Measurements from ENCODE around the gene RHCE.
"Not testable (repeated sequence)": the region's sequence is repeated elsewhere in the genome, so short reads cannot be mapped to it uniquely, and the experiment has no call there.

The RHCE gene

DNA sequence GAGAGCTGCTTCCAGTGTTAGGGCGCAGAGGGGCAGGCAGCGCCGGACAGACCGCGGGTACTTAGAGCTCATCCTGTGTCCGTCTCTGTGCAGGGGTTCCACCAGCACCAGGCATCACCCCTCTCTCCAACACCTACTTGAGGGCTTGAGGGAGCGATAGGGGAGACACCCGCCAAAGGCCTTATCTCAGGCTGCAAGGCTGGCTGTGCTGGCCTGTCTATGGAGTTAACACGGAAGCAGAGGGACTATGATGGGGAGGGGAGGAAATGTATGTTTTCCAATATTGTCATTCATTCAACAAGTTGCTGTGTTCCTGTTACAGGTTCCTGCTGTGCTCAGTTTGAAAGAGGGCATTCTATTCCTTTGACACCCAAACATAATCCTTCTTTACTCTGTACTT lies at the start of gene RHCE:
Gene RHCE (minus strand): TSS at position 111 of the 400 bp plus-strand sequence. CDS start 39 bp downstream, at position 72.
- DNase-seq: not testable (repeated sequence)

- no peak for DNase-seq
Observed at GRCh38 chr1:25469177-25469576, 48.6 kb upstream of the RHCE start.

DNA sequence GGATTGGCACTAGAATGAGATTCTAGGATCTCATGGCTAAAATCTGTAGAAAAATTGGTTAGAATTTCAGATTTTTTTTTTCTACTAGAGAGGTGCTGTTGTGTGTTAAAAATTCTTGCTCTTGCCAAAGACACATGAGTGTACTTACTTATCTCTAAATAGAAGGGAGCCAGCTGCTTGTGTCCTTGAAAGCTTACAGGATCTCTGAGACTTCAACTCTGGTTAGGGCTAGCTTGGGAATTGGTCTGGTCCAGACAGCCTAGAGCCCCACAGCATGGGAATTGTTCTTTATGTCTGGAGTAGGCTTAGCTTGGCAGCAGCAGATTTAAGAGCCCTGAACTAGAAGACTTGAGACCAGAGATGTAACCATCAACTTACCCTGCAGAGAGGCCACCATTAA lies 47.4 kb upstream of the RHCE start:
- DNase-seq: no peak

DNA sequence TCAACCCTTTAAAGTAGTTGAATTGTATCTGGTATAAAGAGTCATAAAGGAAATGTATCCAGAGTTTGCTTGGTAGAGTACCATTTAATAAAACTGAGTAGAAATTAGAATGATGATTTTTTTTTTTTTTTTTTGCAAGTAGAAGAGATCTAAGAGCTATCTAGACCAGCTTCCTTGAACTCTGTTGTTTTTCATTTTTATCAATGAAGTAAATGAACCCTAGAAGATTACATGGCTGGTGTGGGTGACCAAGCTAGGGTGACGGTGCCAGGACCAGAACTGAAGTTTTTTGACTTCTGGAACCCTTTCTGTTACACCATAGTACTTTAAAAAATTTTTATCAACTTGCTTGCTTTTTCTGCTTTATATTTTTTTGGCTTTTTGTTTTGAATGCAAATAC lies 47.0 kb upstream of the RHCE start:
- DNase-seq: no peak

DNA sequence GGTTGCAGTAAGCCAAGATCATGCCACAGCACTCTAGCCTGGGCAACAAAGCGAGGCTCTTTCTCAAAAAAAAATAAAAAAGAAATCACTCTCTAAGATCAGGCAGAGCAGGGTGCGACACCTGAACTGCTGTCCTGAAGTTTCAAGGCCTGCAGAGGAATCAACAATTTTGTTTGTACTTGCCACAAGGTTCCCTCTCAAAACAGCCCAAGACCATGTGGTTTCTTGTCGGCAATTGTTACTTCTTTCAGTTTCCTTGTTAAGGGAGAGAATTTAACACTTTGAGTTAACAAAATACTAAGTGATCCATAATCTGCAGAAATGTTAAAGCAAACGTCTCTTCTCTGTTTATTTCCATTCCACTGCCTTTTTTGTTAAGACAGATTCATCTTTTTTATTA lies 46.6 kb upstream of the RHCE start:
- no peak for DNase-seq

- DNase-seq: no peak
Observed at GRCh38 chr1:25462732-25463131, 42.1 kb upstream of the RHCE start.

- DNase-seq: no peak
Observed at GRCh38 chr1:25461849-25462248, 41.2 kb upstream of the RHCE start.

- DNase-seq: not testable (repeated sequence)
Observed at GRCh38 chr1:25460816-25461215, 40.2 kb upstream of the RHCE start.

- no peak for DNase-seq
Observed at GRCh38 chr1:25460020-25460419, 39.4 kb upstream of the RHCE start.

DNA sequence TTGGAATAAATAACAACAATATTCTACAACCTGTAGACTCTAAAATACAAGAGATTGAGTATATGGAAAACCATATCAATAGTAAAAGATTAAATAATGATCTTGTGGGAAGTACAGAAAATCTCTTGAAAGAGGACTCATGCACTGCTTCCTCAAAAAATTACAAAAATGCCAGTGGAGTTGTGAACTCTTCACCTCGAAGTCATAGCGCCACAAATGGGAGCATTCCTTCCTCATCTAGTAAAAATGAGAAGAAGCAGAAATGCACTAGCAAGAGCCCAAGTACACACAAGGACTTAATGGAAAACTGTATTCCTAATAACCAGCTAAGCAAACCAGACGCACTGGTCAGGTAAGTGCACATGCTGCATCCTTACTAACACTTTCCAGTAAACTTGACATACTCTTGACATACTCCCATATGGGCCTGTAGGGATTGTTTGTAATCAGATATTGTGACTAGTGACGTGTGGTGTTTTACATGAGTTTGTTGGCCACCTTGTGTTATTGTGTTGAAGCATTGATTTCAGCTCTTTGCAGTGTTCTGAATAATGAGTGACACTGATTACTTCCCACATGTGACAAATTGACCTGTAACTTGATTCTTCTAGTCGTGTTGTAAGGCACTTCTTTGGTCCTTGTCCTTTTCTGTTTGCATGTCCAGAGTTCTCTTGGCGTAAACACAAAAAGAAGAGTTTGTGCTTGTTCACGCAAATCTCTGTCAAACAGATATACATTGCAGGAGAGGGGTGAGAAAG lies 38.1 kb upstream of the RHCE start:
- peak; percentile 61 to 77 (median 72) for DNase-seq

DNA sequence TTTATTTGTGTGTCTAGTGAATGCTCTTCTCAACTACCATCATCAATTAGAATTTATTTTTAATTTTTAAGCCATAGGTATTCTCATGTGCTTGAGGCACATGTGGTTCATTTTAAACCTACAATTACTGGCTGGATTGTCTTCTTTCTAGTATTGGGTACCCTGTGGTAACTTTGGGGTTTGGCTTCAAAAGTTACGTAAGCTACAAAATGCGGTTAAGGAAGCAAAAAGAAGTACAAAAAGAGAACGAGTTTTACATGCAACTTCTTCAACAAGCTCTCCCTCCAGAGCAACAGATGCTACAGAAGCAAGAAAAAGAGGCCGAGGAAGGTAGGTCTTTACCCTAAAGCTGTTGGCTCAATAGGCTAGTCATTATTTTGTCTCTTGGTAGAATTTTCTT lies 35.9 kb upstream of the RHCE start:
- DNase-seq: peak in 1 of 3 donors; percentile 42

DNA sequence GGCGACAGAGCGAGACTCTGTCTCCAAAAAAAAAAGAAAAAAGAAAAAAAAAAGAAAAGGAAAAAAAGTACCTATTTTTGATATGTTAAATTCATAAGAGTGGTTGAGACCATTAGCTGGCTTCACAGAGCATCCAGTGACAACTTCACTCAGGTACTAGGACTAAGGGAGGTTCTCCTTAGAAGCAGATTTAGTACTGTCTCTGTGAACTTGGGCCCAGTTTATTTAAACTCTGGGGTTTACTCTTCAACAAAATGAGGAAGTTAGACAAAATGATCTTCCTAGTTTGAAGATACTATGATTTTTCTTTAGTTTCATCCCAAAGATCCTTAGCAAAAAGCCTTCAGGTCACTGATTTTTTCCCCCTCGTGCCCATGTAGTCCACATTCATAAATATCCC lies 31.3 kb upstream of the RHCE start:
- peak in 2 of 3 donors; percentile 34 to 36 for DNase-seq

- no peak for DNase-seq
Observed at GRCh38 chr1:25450891-25451290, 30.3 kb upstream of the RHCE start.

DNA sequence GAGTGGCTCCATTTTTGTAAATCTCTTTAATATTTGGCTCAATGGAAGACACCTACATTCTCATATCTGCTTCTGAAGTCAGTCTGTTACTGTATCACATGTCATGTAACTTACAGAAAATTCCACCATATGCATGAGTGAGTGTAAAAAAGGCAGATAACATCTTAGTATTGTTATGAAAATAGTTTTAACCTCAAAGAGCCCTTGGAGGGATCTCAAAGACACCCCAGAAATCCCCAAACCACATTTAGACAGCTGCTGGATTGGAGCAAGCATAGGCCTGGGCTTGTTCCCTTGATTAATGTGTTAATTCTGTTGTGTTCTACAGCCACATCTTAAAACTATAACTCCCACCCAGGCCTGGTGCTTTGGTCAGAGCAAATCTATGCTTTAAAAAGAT lies 26.9 kb upstream of the RHCE start:
- no peak for DNase-seq

- DNase-seq: no peak
Observed at GRCh38 chr1:25445993-25446538, 25.4 kb upstream of the RHCE start.

DNA sequence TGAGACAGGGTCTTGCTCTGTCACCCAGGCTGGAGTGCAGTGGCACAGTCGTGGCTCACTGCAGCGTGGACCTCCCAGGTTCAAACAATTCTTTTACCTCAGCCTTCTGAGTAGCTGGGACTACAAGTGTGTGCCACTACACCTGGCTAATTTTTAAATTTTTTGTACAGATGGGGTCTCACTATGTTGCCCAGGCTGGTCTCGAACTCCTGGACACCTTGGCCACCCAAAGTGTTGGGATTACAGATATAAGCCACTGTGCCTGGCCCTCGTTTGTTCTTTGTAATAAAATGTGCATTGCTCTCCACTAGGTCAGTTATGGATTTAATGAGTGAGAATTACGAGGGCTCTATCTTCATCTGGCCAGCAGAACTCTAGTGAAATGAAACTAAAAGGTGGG lies 24.0 kb upstream of the RHCE start:
- DNase-seq: not testable (repeated sequence)

DNA sequence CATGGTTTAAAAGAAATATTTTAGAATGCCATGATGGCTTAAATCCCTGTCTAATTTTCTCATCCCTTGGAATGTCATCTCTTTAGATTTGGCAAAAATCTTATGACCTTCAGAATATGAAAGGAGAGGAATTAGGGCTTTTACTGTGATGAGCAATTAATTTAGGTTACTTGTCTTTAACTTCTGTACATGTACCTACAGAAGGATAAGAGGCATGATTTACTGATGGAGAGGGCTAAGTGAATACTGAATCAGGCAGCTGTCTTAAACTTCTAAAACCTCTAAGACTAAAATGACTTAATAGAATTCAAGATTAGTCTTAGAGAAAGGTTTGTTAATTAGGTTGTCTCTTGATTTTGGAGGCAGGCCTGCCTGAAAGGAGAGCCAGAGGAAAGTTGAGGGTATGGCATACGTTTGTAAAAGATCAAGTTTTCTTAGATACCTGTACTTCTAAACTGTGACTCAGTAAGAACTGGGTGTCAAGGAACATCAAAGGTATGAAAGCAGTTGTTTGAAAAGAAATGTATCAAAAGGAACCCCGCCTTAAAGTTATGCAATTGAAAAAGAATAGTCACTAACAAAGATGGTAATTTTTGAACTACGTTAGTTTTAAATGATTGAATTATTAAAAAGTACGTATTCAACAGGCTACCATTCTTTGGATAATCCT lies 22.5 kb upstream of the RHCE start:
- no peak for DNase-seq

GRCh38 chr1:25442178-25442577 lies 21.6 kb upstream of the RHCE start:
- DNase-seq: no peak

DNA sequence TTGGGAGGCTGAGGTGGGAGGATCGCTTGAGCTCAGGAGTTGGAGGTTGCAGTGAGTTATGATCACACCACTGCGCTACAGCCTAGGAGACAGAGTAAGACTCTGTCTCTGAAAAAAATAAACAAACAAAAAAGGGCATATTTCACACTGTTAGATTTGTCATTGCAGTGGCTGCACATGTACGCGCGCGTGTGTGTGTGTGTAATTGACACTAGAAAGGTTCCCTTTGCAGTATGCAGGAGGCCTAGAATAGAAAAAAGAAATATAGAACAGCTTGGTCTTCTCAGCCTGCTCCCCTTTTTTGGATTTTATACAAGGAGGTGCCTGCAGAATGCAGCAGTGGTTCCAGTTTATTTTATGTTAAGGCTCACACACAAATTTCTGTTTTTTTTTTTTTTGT lies 18.7 kb upstream of the RHCE start:
- no peak for DNase-seq

GRCh38 chr1:25437672-25438071 lies 17.0 kb upstream of the RHCE start:
- DNase-seq: no peak

DNA sequence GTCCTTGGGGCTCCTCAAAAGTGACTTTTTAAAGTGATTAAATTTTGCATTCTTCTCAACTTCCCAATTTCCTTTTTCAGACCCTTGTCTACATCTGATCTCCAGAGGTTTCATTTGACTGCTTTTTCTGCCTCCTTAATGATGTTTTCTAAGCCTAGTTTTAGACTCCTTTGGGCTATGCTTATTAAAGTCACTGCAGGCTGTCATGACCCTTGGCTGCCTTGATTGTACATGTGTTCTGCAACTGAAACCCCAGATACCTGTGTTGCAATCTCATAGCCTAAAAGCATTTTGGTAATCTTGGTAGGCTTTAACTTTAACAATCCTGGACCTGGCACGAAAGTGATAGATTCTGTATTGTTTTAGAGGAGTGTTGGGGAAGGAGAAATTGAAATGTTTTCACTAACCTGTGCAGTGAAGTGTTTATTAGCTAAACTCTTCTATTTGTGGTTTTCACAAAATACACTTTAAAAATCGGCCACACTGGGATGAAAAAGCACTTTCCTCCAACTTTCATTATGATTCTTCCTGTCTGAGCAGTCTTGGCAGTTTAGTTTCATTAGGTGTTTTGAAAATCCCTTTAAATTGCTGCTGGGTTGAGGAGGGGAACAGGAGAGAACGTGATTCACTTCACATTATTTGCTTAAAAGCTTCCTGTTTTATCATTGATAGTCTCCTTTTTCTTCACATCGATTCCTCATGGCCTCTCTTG lies 14.9 kb upstream of the RHCE start:
- DNase-seq: peak; percentile 28 to 55 (median 52)

DNA sequence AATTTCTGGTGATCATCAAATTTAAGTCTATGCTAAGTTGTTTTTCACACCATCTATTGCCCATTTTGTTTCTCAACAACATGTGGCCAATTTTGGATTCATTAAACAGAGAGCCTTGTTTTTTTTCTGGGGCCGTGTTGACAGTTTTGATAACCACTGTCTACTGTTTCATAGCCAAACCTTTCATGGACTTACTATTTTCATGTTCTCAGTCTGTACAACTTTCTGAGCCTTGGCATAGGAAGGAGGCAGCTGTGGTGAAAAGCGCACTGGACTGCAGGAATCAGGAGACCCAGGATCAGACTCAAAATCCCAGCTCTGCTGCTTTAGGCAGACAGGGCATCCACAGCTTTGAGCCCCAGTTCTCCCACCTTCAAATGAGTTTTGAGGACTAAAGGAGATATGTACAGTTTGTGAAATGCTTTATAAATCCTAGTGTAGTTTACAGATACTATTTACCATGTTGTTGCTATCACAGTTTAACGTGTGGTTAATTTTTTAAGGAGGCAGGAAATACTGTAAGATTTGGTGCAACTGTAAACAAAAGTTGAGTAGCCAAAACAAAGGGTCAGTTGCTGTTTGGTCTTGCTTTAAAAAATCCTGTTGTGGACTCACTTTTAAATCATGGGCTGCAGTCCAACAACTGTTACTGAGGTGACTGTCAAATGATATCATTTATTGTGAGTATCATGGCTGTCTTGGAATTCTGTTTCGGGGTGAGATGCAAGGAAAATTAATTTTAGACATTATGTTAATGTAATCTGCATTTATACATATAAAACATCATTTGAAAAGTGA lies 13.0 kb upstream of the RHCE start:
- DNase-seq: no peak

Data from suppressor macrophage treated with lipopolysaccharide for 1 hour (primary cell).